Activated naive CD4-positive, alpha-beta T cell treated with anti-CD3 and anti-CD28 coated beads, Interleukin-2, amount 50 U/mL, for 24 hours (primary cell): ENCODE data around the gene ITGA7.

Source experiments
- H3K27ac Mint-ChIP-seq: one replicate; pipeline ENCODE4 v1.8.0; 2021; ENCODE audit warnings: mild to moderate bottlenecking, mixed read lengths
- H3K27me3 Mint-ChIP-seq: one replicate; pipeline ENCODE4 v1.8.0; 2021; ENCODE audit warnings: mixed read lengths
- H3K36me3 Mint-ChIP-seq: one replicate; pipeline ENCODE4 v1.8.0; 2021; ENCODE audit warnings: mixed read lengths
- H3K4me1 Mint-ChIP-seq: one replicate; pipeline ENCODE4 v1.8.0; 2021; ENCODE audit warnings: mixed read lengths
- H3K4me3 Mint-ChIP-seq: one replicate; pipeline ENCODE4 v1.8.0; 2021; ENCODE audit warnings: mild to moderate bottlenecking, mixed read lengths
- H3K9me3 Mint-ChIP-seq: one replicate; pipeline ENCODE4 v1.8.0; 2021; ENCODE audit warnings: mixed read lengths

ITGA7 gene

DNA sequence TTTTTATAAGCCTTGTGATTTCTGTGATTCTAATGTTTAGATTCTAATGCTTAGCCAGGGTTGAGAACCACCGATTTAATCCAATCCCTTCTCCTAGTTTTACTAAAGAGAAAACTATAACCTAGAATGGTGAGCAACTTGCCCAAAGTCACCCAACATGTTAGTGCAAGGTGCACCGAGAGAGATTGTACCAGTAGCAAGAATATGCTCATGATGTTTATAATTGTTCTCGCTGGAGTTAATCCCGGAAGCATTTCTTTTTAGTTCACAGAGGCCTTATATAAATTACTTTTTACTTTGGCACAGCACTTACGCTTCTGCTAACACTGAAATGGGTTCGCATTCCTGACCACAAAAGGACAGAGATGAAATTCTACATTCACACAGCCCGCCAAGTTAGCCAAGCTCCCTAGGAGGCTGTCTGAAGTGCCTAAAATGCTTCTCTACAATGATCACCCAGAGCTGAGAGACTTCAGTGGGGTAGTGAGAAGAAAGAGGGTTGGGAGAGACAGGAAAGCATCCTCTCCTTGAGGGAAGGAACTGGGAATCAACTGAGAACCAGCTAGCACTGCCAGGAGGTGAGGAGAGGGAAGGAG lies 7.6 kb upstream of the ITGA7 start:
- Mint-ChIP-seq H3K36me3 (no peaks in the 10 kb centered on the region), H3K4me3 (peak overlapping the region; percentile 92), H3K27ac (peak overlapping the region; percentile 100), H3K27me3 (no peaks in the 10 kb centered on the region), H3K9me3 (no peaks in the 10 kb centered on the region), H3K4me1 (peaks cover 31% of the 10 kb centered on the region)

DNA sequence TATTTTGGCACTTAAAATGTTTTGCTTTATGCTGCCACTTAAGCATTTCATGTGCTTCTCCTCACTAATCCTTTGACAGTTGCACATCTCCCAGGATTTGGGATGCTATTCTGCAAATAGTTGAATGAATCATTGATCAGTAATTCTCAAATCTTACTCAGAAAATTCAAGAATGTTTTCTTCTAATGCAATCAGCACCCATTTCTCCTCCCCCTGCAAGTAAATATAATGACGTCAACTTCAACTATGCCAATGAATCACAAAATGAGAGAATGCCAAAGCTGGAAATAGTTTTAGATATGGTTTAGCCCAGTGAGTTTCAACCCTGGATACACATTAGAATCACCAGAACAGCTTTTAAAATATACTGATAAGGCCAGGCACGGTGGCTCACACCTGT lies 6.0 kb upstream of the ITGA7 start:
- no peaks in the 10 kb centered on the region for H3K9me3 Mint-ChIP-seq
- H3K27ac Mint-ChIP-seq = no peak overlapping the region
- H3K4me1 Mint-ChIP-seq = peaks cover 37% of the 10 kb centered on the region
- no peaks in the 10 kb centered on the region for H3K36me3 Mint-ChIP-seq
- peaks cover 3% of the 10 kb centered on the region for H3K27me3 Mint-ChIP-seq
- H3K4me3 Mint-ChIP-seq = no peak overlapping the region

DNA sequence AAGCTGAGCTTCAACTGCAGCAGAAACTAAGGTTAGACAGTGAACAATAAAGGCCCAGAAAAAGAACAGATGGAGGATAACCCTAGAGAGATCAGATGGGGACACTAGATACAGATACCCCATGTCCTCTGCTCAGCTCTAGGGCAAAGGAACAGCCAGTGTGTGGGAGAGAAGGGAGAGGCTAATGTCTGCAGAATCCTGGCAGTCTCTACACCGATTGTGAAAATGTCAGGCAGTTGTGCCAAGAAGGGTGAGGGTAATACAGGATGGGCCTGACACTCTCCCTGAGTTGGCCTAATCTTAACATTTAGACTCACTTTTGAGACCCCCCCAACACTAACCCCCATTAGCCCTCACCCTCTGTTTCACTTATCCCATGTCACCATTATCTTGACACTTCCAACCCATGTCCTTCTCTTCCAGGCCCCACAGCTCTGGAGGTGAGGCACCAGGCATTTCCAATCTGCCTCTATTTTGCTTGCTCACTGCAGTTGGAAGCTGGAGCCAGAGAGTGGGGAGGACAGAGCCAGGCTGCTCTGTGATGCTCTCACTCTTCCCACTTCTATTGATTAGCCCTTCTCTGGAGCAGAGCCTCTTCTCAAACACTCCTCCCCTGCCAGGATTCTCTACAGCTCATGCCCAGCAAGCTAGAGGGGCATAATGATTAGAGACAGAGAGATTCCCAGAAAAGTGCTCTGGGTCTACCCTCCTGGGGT lies 5.2 kb upstream of the ITGA7 start:
- Mint-ChIP-seq H3K36me3 (no peaks in the 10 kb centered on the region), H3K27ac (no peak overlapping the region), H3K9me3 (no peaks in the 10 kb centered on the region), H3K4me1 (peaks cover 37% of the 10 kb centered on the region), H3K27me3 (peaks cover 7% of the 10 kb centered on the region), H3K4me3 (no peak overlapping the region)

DNA sequence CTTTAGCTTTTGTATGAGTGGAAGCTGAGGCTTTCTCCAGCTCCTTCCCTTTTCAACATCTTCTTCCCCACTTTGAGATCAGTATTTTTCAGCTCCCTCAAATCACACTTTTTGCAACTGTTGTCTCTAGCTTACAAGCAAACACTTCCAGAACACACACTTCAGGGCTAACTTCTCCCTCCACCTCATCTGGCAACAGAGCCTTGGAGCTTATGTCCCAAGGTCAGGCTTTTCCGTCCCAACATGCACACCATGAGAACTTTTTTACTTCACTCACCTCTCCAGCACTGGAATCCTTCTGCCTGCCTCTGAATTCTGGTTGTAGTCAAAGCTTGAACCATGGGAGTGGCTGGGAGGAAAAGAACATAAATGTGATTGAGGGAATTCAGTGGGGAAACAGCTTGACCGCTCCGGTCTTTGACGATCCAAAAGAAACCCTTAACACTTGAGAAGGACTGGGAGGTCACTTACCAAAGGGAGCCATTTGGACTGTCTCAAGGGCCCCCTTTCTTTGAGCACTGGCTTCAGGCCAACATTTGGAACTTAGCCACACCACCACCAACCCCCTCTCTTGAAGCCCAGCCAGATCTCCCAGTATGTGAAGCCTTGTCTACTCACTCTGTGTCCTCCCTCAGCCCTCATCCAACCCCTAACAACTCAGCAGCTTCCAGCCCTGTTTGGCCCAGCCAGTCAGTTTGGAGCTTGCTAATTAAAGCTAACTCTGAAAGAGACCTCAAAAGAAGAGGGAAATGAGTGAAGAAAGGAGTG lies 4.3 kb upstream of the ITGA7 start:
- Mint-ChIP-seq H3K27ac (no peak overlapping the region), H3K27me3 (peaks cover 9% of the 10 kb centered on the region), H3K9me3 (no peaks in the 10 kb centered on the region), H3K4me3 (no peak overlapping the region), H3K36me3 (no peaks in the 10 kb centered on the region), H3K4me1 (peaks cover 32% of the 10 kb centered on the region)

DNA sequence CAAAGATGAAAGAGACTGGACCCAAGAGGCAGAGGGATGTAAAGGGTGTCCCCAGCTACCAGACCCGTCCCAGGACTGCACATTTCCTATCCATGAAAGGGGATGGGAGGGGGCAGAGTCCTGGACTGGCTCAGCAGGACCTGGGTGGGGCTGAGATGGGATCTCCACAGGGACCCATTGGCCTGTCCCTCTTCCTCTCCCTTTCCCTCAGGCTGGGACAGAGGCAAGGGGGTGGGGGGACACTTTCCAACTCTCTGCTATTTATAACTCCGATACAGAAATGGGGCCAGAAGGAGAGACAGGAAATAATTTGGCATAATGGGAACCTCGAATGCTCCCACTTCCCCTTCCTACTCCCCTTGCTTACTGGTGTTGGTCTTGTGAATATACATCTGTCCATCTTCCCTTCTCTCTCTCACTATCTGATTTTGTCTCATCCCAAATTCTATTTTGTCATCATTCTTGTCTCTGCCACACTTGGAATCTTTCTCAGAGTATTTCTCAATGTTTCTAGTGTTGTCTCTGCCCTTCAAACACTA lies 1.1 kb upstream of the ITGA7 start:
- Mint-ChIP-seq H3K4me3 (peak overlapping the region; percentile 81), H3K36me3 (no peaks in the 10 kb centered on the region), H3K4me1 (peaks cover 21% of the 10 kb centered on the region), H3K27me3 (peaks cover 12% of the 10 kb centered on the region), H3K27ac (peak overlapping the region; percentile 77), H3K9me3 (no peaks in the 10 kb centered on the region)

DNA sequence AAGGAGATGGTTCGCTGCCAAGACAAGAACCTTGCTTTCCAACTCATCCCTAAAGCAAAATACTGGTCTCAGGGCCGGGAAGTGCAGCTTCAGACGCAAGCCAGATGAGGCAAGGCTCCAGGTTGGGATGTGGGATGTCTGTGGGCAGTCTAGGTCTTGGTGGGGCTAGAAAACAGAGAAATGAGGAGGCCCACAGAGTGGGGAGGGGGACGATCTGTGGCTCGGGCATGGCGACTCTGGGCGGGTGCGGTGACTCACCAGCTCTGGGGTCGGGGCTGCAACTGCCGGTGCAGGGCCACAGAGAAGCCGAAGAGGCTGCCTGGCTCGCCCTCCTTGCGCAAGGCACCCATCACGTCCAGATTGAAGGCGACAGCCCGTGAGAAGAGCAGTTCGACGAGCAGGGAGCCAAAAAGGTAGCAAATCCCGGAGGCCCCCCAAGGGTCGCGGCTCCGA lies 459 bp downstream of the ITGA7 start:
- H3K27ac Mint-ChIP-seq = no peak overlapping the region
- no peaks in the 10 kb centered on the region for H3K36me3 Mint-ChIP-seq
- no peaks in the 10 kb centered on the region for H3K9me3 Mint-ChIP-seq
- H3K27me3 Mint-ChIP-seq = peaks cover 12% of the 10 kb centered on the region
- peaks cover 21% of the 10 kb centered on the region for H3K4me1 Mint-ChIP-seq
- peak overlapping the region; percentile 81 for H3K4me3 Mint-ChIP-seq

DNA sequence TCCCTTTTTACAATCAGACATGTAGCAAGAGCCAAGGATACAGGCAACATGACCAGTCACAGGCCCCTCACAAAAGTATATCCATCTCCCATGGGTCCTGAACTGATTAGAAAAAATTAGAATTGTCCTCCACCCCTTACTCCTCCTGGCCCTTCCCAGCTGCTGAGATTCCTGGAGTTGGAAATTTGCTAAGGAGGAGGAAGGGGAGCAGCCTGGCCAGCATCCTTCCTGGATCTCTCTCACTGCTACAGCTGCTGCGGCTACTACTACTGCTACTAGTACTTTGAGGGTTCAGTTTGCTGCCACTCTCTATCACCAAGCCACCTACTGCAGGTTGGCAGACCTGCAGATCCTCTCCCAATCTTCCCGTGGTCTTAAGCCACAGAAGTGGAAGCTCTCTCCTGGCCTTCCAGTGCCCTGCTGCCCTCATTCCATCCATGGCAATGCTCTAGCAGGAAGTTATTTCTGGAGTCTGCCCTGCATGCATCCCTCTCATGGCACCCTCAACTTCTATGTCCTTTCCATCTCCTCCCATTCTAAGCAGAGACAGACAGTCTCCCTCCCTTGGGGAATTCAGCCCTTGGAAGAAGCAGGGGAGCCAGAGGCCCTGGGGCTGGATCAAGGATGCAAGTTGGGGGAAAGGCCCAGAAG lies 1.0 kb downstream of the ITGA7 start:
- no peaks in the 10 kb centered on the region for H3K36me3 Mint-ChIP-seq
- no peaks in the 10 kb centered on the region for H3K9me3 Mint-ChIP-seq
- H3K4me3 Mint-ChIP-seq = peak overlapping the region; percentile 81
- no peak overlapping the region for H3K27ac Mint-ChIP-seq
- peaks cover 12% of the 10 kb centered on the region for H3K27me3 Mint-ChIP-seq
- peaks cover 21% of the 10 kb centered on the region for H3K4me1 Mint-ChIP-seq

DNA sequence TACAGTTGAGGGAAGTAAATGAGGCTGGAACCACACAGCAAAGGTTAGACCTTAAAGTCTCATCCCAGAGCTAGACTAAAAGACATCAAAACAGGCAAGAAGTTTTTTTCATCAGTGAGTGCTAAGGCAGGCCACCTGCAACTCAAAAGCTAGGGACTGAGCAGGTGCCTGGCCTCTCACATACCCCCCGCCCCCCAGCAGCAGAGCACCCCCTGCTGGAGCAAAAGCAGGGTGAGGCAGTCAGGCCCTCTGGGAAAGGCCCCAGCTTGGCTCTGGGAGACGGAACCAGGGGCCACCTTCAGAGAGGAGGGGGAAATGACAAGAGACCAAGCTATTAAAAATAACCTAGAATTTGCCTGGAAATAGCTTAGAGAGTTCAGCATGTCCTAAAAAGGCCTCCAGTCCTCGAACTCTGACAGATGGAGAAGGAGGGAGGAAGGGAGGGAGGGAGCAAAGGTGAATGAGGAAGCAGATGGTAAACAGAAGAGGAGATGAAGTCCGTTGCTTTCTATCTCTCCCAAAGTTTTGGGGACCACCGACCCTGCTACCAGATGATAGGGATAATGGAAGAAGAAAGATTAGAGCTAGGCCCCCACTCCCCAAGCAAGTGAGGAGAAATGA lies 1.8 kb downstream of the ITGA7 start:
- Mint-ChIP-seq H3K4me3 (no peak overlapping the region), H3K27me3 (peaks cover 12% of the 10 kb centered on the region), H3K36me3 (no peaks in the 10 kb centered on the region), H3K4me1 (peaks cover 21% of the 10 kb centered on the region), H3K9me3 (no peaks in the 10 kb centered on the region), H3K27ac (no peak overlapping the region)

DNA sequence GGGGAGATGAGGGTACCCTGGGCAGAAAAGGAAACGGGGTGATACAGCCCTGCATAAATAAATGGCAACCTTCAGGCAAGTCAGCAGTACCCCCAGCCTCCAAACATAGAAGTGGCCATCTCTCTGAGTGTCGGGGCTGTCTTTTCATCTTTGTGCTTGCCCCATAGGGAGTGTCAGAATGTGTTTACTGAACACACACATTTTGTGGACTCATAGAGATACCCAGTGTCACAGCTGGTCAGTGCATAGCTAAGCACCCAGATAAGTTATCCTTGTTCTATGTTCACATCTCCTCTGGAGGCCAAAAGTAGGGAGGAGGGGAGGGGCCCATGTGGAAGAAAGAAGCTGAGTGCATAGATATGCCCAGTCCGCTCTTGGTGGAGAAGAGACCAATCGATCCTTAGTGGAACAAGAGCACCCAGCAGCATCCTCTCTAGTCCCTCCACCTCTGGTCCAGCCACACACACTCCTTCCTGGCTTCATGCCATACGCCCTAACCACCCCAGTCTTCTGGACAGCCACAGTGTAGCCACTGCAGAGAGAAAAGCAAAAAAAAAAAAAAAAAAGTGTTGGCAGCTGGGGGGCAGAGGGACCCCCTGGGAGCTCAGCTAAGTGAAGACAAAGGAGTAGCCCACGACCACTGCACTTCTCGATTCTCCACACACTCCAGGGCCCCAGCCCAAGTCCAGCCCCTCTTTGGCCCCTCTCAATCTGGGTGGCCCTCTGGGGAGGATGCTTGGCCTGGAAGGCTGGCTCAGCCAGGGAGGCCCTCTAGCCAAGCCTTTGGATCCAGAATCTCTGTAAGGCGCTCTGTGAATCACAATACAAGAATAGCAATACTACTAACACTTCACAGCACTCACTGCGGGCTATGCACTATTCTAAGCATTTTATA lies 2.6 kb downstream of the ITGA7 start:
- H3K9me3 Mint-ChIP-seq = no peaks in the 10 kb centered on the region
- no peak overlapping the region for H3K4me3 Mint-ChIP-seq
- H3K27ac Mint-ChIP-seq = no peak overlapping the region
- peaks cover 21% of the 10 kb centered on the region for H3K4me1 Mint-ChIP-seq
- no peaks in the 10 kb centered on the region for H3K36me3 Mint-ChIP-seq
- peaks cover 12% of the 10 kb centered on the region for H3K27me3 Mint-ChIP-seq

DNA sequence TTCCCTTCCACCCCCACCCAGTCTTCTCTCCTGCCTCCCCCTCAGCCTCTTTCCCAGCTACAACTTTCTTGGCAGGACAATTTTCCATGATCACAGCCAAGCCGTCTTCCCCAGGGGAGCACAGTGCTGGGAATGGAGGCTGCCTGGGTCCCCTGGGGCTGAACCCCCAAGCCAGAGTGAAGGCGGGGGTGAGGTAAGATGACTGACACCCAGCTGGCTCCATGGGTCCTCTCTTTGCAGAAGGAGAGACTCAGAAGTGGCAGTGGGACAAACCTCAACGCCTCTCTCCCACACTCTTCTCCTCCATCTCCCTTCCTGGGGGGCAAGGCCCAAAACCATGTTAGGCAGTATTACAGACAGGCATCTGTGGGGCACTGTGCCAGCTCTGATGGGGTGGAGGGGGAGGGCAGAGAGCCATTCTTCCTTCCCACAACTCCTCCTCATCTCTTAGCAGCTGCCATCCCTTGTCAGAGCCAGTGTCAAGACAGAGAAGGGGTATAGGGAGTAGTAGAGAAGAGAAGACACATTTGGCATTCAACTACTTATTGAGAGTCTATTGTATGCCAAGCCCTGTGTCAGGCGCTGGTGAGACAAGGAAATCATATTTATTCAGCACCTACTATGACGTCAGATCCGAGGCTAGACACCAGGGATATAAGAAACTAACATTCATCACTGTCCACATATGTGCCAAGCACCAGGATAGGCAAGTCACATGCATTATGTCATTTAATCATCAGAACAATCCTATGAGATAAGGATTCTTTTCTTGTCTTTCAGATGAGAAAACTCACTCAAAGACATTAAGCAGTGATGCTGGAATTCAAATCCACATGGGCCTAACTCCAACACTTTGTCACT lies 3.6 kb downstream of the ITGA7 start:
- no peaks in the 10 kb centered on the region for H3K9me3 Mint-ChIP-seq
- H3K4me1 Mint-ChIP-seq = peaks cover 19% of the 10 kb centered on the region
- H3K27me3 Mint-ChIP-seq = peaks cover 12% of the 10 kb centered on the region
- H3K27ac Mint-ChIP-seq = no peak overlapping the region
- H3K36me3 Mint-ChIP-seq = no peaks in the 10 kb centered on the region
- H3K4me3 Mint-ChIP-seq = no peak overlapping the region

DNA sequence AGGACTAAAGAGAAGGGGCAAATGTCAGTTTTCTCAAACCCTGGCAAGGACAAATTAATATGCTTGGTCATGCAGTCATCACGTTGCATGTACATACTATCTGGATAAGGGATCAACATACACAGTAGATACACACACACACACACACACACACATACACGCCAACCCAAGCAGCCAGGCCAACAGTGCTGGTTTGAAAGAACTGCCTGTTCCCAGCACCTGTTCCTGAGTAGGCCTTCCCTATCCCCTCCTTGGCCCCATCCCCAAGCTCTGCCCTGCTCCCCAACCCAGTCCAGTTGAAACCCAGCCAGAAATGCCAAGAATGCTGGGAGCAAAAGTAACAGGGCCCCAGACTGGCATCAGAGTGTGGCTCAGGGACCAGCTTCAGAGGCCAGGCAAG lies 4.4 kb downstream of the ITGA7 start:
- Mint-ChIP-seq H3K36me3 (no peaks in the 10 kb centered on the region), H3K27me3 (peaks cover 6% of the 10 kb centered on the region), H3K27ac (no peak overlapping the region), H3K9me3 (no peaks in the 10 kb centered on the region), H3K4me1 (peaks cover 10% of the 10 kb centered on the region), H3K4me3 (no peak overlapping the region)

DNA sequence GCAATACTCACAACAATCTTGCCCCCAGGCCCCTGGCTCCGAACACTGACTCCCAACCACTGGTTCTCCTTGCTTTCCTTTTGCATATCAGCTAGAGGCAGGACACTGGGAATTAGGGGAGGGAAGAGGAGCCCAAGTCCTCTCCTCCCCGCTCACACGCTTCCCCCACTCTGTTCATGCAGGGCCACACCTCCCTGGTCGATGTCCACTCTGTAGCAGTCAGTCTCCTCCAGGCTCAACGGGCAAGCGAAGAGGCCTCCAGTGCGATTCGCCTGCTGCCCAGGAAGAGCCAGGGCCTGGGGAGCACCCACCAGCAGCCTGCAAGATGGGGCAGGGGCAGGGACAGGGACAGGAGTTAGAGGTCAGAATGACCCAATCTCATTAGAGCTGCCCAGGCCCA lies 4.8 kb downstream of the ITGA7 start:
- peaks cover 6% of the 10 kb centered on the region for H3K4me1 Mint-ChIP-seq
- H3K27me3 Mint-ChIP-seq = peaks cover 5% of the 10 kb centered on the region
- no peaks in the 10 kb centered on the region for H3K9me3 Mint-ChIP-seq
- H3K27ac Mint-ChIP-seq = no peak overlapping the region
- H3K4me3 Mint-ChIP-seq = no peak overlapping the region
- no peaks in the 10 kb centered on the region for H3K36me3 Mint-ChIP-seq

DNA sequence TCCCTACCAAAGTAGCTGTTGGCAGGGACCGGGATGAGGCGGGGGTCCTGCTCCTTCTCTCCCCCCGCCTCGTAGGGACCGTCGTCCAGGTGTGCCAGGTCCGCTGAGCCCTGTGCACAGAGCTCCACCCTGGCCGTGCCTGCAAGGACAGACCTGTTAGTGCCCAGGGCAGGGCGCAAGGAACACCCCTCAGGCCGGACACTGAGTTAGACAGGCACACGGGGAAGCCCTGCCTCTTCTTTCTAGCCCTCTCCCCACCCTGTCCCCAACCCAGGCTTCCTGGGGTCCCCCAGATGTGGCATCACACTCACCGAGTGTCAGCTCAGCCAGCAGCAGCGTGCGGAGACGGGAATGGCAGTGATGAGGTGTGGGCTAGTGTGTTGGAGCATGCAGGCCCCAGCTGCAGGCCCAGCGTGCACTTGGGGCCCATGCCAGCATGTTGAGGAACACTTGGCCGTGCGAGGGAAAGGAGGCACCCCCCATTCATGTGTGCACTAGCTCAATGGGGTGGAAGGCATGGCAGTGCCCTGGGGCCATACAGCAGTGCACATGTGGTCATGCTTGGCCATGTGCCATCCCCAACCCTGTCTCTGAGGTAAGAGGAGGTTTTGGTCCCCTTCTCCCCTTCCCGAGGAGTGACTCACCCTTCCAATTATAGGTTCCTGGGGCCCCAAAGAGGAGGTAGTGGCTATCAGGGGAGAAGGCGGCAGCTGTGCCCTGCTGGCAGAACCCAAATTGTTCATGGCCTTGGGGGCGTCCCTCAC lies 7.3 kb downstream of the ITGA7 start:
- Mint-ChIP-seq H3K4me1 (no peaks in the 10 kb centered on the region), H3K27ac (no peak overlapping the region), H3K9me3 (no peaks in the 10 kb centered on the region), H3K4me3 (no peak overlapping the region), H3K36me3 (no peaks in the 10 kb centered on the region), H3K27me3 (no peaks in the 10 kb centered on the region)
